HT-29 (cell line): Measurements from ENCODE around the gene PPP1R3G. TPM values are rescaled to one million over a fixed set of nuclear protein-coding genes. Genes with fewer than 3 reads are reported as not detected.
"Not testable (repeated sequence)": the region's sequence is repeated elsewhere in the genome, so short reads cannot be mapped to it uniquely, and the experiment has no call there.

ENCODE experiments used
- DNase-seq: peaks from one replicate; pipeline ENCODE4 v3.0.0-alpha.2; 2015; ENCODE audit warnings: low spot score
- total RNA-seq: library from RNA; depleted of rRNA; stranded (reverse); fragments of >200 nt; shearing (Covaris generic); gene quantifications from 2 replicates; pipeline ENCODE4 v1.2.3, GENCODE V29; 2014

Gene PPP1R3G
- total RNA-seq, 1 experiment from 2014 or later, result 0.03 TPM

DNA sequence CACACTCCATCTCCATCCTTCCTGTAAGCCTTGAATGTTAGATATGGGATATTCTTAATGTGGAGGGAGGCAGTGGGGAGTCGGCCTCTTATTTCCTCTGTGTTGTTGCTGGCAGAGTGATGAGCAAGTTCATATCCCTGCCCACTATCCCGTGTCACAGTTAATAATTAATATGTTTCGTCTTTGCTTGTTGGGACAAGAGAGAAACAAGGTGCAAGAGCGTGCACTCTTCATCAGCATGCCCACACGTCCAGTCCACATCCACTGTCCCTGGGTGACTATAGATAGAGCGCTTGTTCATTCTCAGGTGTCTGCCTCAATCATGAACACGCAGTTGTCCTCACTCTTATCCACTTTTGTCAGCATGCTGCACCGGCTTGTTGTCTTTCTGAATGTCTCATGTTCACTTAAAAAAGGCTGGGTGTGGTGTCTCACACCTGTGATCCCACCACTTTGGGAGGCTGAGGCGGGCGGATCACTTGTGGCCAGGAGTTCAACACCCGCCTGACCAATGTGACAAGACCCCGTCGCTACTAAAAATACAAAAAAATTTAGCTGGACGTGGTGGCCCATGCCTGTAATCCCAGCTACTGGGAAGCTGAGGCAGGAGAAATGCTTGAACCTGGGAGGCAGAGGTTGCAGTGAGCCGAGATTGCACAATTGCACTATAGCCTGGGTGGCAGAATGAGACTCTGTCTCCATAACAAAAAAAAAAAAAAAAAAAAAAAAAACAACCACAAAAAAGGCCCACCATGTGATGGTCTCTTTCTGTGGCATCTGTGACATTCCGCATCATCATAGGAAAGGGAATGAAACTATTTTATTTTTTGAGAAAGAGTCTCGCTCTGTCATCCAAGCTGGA lies 34.2 kb downstream of the PPP1R3G start:
- DNase-seq, result no peak

DNA sequence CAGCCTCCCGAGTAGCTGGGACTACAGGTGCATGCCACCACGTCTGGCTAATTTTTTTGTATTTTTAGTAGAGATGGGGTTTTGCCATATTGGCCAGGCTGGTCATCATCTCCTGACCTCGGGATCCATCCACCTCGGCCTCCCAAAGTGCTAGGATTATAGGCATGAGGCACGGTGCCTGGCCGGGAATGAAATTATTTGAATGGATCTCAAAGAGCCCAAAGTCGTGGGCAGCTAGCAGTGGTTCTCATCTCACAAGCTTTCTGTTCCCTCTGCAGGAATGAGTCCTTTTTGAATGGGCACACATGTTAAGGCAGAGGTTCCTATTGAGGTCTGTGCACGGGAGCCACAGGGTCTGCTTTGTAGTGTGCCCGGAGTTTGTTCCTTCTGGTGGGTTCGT lies 34.9 kb downstream of the PPP1R3G start:
- no peak for DNase-seq

DNA sequence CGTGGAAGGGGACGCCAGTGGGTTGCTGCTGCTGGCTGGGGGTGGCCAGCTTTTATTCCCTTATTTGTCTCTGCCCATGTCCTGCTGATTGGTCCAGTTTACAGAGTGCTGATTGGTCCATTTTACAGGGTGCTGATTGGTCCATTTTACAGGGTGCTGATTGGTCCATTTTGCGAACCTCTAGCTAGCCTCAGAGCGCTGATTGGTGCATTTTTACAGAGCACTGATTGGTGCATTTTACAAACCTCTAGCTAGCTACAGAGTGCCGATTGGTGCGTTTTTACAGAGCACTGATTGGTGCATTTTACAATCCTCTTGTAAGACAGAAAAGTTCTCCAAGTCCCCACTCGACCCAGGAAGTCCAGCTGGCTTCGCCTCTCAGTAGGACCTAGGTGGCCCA lies 35.4 kb downstream of the PPP1R3G start:
- not testable (repeated sequence) for DNase-seq

DNA sequence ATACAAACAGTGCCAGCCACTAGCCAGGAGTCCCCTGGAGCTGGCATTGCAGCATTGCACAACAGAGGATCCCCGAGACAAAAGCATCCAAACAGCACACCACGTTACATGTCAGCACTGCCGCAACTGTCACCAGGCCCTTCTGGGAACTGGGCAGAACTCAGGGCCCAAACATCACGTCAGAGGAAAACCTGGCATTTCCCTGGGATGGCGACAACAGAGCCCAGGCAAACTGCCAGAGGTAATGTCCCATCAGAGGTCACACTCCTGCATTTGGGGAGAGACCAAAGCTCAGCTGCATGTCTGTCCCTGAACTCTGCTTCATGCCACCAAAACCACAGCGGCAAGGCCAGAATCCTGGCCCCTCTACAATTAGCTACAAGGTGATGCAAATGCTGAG lies 36.3 kb downstream of the PPP1R3G start:
- no peak for DNase-seq

DNA sequence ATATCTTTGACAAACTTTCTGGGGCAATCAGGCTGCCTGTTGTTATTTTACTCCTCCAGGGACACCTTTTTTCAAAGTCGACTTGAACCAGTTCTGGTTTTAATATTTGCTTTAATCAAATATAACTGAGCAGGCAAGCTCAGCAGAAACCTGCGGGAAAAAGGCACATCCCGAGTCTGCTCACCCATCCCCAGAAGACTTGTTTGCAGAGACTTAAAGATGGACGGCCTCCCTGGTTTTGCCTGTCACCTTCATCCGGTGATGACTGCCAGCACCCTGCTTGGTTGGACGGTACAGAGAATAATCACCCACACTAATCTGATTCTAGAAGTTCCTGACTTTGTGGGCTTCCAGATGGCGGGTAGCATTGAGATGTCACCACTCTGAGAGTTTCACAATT lies 36.8 kb downstream of the PPP1R3G start:
- DNase-seq, result no peak

DNA sequence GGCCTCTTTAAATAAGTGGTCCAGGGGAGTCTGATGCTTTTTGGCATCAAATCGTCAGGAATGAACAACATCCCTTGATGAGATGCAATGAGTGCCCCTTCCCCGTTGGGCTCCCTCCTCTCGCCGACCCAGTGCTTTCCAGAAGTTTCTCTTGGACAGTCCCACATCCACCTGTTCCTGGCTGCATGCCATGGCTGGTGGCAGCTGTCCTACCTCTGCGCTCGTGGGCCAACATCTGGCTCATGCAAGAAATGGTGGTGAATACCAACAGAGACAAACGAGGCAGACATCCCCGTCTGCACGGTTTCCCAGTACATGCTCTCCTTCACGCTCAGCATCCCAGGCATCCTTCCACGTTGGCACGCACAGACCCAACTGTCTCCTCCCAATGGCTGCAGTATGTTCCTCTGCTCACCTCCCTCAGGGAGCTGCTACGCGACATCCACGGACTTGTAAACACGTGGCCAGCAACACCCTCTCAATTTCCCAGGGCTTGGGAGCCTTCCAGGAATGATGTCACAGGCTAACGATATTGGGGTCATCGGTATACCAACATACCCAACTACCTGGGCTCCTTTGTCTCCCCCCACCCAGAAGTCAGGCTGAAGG lies 37.5 kb downstream of the PPP1R3G start:
- DNase-seq, result no peak

DNA sequence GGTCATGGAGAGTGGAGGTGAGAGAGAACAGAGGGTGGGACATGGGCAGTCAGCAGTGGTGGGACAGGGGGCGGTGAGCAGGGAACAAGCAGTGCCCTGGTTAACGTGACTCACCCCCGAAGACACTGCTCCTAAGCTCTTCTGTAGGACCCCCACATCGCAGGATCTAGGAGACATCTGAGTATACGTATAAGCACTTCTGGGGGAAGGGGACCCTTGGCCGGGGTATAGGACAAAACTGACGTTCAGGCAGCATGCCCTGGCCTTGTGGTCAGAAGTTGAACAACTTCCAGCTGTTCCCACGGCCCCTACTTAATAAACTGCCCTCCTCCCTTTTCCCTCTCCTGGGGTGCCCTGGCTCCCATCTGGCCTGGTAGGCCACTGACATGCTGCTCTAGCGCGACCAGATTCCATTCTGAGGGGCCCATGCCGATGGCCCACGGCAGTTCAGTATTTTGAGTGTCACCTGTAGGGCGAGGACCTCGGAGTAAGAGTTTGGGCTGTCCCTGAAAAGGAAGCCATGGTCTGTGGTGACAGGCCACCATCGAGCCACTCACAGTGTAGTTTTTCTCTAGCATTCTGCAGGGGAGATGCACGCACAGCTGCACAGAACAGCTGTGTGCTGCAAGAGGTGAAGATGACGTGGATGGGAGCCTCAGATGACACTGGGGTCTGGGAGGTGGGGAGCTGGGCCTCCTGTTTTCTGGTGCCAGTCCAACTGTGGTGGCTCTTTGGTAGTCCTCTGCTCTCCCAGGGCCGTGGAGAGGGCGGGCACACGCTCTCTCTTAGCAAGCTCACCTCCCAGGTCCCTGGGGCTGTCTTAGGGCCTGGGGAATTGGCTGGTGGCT lies 38.4 kb downstream of the PPP1R3G start:
- DNase-seq, result no peak

DNA sequence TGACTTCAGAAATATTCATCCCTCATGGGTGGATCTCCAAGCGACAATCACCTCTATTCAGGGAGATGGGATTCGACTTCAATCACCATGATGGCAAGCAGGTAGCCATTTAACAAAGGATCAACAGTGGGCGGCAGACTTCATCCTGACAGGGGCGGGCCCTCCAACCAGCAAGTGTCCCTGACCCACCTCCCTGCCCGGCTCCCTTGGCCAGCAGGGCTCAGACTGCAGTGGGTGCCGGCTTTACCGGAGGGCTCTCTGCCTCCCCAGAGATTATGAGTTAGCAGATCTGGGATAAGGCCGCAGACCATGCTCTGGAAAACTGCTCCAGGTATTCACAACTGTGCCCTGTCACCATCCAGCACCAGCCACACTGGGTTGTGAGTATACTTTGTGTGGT lies 39.4 kb downstream of the PPP1R3G start:
- no peak for DNase-seq

DNA sequence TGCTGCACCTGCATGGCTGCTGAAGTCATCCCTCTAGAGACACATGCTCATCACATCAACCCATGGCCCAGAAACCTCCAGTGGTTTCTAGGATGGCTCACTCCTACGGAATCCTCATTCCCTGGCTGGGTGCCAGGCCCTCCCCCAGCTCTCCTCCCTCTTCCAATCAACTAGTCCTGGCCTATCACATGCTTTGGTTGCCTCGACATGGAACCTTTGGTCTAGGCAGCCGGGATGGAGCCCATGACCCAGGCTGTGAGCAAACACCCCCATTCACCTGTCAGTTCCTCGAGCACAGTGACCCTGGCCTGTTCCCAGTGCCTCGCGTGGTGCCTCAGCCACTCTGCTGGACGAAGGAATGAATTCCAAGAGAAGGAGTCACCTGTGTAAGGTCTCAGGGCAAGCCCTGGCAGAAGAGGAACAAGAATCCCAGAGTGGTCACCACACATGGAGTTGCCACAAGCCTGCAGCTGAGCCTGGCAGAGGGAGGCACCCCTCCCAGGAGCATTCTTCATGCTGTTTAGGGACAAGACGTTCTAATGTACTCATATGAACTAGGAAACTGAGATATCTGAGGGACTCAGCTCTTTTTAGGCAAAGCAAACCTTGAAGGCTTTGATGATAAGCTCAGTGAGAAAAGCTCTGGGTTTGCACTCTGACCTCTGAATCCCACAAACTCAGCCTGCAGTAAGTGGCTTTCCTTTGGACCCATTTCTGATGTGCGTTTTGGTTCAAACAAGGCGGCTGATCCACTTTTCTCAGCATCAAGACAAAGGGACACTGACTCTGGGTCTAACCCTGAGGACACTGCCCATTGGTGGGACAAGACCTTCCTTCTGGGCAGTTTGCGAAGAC lies 40.2 kb downstream of the PPP1R3G start:
- DNase-seq, result peak; percentile 51

DNA sequence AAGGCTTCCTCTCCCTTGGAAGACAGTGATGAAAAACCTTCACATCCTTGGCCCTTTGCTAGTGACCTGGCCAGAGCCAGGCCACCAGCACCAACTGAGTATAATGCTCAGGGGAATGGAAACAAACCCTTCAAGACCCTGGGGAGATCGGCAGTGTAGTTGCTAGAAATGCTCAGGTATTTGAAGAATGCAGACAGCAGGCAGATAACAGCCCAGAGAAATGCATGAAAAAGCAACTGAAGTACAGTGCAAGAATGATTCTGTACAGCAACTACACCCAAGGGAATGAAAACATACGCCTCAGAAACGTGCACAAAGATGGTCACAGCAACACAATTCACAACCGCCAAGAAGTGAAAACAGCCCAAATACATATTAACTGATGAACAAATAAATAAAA lies 41.1 kb downstream of the PPP1R3G start:
- DNase-seq, result no peak

DNA sequence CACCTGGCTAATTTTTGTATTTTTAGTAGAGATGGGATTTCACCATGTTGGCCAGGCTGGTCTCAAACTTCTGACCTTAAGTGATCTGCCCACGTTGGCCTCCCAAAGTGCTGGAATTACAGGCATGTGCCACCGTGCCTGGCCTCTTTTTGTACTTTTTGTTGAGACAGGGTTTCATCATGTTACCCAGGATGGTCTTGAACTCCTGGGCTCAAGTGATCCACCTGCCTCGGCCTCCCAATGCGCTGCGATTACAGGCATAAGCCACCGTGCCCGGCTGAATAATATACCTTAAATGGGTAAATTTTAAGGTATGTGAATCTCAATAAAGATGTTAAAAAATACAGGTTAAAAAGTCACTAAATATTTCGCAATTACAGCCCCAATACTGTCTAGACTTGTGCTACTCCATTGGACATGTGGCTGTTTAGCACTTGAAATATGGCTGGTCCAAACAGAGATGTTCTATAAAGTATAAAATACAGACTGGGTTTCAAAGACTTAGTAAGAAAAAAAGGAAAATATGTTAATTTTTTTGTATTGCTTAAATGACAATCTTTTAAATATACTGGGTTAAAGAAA lies 42.1 kb downstream of the PPP1R3G start:
- no peak for DNase-seq

DNA sequence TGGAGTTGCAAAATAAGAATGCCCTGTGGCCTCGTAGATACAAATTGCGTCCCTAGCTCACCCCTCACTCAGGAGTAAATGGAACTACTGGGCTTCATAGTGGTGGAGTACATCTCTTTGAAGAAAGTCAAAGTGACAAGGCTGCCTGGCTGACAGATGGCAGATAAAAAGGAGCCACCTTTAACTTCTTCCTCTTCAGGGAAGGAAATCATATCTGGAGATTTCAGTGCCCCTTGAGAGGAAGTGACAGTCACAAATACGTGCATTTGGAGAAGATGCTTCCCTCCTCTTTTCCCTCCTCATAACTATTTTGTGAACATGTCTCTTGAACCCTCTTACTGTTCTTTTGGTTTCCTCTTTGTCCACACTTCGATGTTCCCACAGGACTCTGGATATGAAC lies 43.2 kb downstream of the PPP1R3G start:
- DNase-seq, result no peak

DNA sequence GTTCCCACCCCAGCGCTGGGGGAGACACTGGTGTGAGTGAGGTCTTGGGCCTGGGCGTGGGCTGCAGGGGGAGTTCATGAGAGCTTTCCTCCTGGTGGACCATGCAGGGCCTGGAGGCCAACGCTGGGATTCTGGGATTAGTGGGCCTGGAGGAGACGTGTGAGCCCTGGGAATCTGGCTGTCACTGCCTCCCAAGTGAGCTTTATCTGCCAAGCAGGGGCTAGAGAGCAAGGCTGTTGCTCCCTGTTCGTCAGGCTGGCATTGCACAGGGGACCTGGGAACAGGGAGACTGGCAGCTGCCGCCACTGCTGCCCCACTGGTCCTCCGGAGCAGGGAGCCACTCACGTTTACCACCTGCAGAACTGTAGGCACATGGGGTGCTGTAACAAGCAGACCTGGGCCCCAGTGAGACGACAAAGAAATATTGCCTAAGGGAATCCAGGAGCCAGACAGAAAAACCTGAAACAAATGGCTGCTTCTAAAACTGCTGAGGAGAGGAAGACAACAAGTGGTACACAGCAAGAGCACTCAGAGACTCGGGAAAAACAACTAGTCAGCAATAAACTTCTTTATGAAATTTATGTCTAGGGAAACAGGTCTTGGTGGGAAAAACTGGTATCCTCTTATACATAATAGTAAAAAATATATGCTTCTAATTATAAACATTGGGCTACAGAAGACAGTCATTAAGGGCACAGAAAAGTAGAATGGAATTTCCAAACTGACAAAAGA lies 45.2 kb downstream of the PPP1R3G start:
- DNase-seq, result no peak

DNA sequence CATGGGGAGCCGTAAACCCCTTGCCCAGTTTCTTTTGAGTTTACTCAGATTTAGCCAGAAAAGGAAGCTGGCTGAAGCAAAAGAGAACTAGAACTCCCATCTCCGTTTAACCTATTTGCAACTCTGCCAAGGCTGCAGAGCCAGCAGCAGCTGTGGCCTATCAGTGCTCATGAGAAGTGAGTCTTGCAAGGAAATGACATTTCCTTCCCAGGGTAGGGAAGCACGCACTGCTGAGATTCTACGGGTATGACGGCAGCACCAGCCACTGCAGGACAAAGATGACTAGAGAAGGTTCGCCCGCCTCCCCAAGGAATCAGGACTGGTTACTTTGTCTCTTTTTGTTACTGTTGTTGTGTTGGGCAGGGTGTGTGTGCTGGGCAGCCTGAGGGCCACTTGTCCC lies 47.6 kb downstream of the PPP1R3G start:
- no peak for DNase-seq

DNA sequence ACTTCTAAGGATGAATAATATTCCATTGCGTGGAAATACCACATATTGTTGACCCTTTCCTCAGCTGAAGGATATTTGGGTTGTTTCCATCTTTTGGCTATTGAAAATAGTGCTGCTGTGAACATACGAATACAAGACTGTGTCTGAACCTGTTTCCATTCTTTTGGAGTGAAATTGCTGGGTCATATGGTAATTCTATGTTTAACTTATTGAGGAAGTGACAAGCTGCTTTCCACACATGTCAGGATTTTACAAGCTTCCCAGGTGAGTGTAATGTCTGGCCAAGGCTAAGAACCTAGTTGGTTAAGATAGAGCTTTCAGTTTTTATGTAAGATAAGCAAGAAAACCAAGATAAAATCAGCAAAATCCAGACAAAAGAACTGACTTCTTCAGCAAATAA lies 48.8 kb downstream of the PPP1R3G start:
- no peak for DNase-seq

DNA sequence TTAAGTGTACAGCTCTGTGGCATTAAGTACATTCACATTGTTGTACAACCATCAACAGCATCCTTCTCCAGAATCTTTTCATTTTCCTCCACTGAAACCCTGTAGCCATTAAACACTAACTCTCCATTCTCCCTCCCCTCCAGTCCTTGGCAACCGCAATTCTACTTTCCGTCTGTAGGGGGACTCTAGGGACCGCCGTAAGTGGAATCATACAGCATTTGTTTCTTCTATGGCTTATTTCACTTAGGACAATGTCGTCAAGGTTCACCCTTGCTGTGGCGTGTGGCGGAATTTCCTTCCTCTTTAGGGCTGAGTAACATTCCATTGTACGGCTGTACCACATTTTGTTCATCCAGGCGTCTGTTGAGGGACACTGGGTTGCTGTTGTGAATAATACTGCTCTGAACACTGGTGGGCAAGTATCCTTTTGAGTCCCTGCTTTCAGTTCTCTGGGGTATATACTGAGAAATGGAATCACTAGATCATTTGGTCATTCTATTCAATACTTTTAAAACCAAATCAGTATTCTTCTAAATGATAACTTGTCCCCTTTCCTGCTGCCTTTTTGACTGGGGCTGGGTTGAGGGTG lies 50.7 kb downstream of the PPP1R3G start:
- peak; percentile 53 for DNase-seq

DNA sequence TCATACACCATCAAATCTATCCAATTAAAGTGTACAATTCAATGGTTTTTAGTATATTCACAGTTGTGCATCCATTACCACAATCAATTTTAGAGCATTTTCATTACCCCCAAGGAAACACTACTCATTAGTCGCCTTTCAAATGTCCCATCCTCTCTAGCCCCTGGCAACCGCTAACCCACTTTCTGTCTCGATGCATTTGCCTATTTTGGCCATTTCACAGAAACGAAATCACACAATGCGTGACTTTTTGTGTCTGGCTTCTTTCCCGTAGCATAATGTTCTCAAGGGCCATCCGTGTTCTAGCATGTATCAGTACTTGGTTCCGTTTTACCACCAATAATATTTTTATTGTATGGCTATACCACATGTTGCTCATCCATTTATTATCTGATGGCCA lies 51.7 kb downstream of the PPP1R3G start:
- no peak for DNase-seq
